K562 (cell line): ENCODE measurements around the gene GADD45GIP1.
"Not testable (repeated sequence)": the region's sequence is repeated elsewhere in the genome, so short reads cannot be mapped to it uniquely, and the experiment has no call there.

Source experiments
- CTCF ChIP-seq, 3 experiments: IDR thresholded peaks in 2 of 3; conservative IDR thresholded peaks in 1 of 3; 2 replicates each; pipeline ENCODE4 v1.5.1; 2011 to 2012; ENCODE audit warnings: low read length in 3 of 3, mild to moderate bottlenecking in 3 of 3, control low read depth in 2 of 3, improper control_type of control experiment in 1 of 3, inconsistent platforms in 1 of 3, low read depth in 1 of 3, mixed read lengths in 1 of 3, moderate library complexity in 1 of 3; ENCODE audit not compliant: insufficient read depth in 2 of 3
- MEF2A ChIP-seq: IDR thresholded peaks from 2 replicates; pipeline ENCODE4 v1.6.1; 2011; ENCODE audit warnings: low read depth, mild to moderate bottlenecking, low read length, moderate library complexity; ENCODE audit not compliant: control insufficient read depth
- POLR2AphosphoS5 ChIP-seq: IDR thresholded peaks from 2 replicates; pipeline ENCODE4 v1.6.1; 2011; ENCODE audit warnings: mild to moderate bottlenecking, low read depth, low read length, moderate library complexity; ENCODE audit not compliant: control insufficient read depth, insufficient read depth
- SMAD1 ChIP-seq: fragments of 150-350 bp; IDR thresholded peaks from 2 replicates; pipeline ENCODE4 v1.6.1; 2014; ENCODE audit warnings: low read length, low read depth; ENCODE audit not compliant: partially characterized antibody

GRCh38 chr19:12952050-12952449 lies 5.0 kb downstream of the GADD45GIP1 start:
- TF ChIP-seq CTCF (IDR thresholded peaks at IDR 0.05 in 2 of 3, conservative IDR thresholded peaks at IDR 0.05 in 1 of 3; ENCODE audit: insufficient read depth in 2 of 3, low read depth in 1 of 3, low read length in 3 of 3); SMAD1; MEF2A; POLR2AphosphoS5: not testable (repeated sequence)
